Type B pancreatic cell (in vitro differentiated cells): ENCODE data around the gene MED12L. TPM values are rescaled to one million over a fixed set of nuclear protein-coding genes. Genes with fewer than 3 reads are reported as not detected.

Experiments used
- DNase-seq: peaks from one replicate; pipeline ENCODE4 v3.0.0; 2021; ENCODE audit warnings: mixed read lengths; ENCODE audit not compliant: unreplicated experiment; ENCODE audit errors: extremely low spot score
- H3K27ac Mint-ChIP-seq: 2 replicates; pipeline ENCODE4 v1.8.0; 2021; ENCODE audit warnings: mild to moderate bottlenecking, mixed read lengths
- H3K27me3 Mint-ChIP-seq: 2 replicates; pipeline ENCODE4 v1.8.0; 2021; ENCODE audit warnings: mixed read lengths
- H3K36me3 Mint-ChIP-seq: 2 replicates; pipeline ENCODE4 v1.8.0; 2021; ENCODE audit warnings: mixed read lengths
- H3K4me1 Mint-ChIP-seq: one replicate; pipeline ENCODE4 v1.8.0; 2021; ENCODE audit warnings: mixed read lengths; ENCODE audit not compliant: unreplicated experiment
- H3K4me3 Mint-ChIP-seq: 2 replicates; pipeline ENCODE4 v1.8.0; 2021; ENCODE audit warnings: mild to moderate bottlenecking, mixed read lengths
- H3K9me3 Mint-ChIP-seq: 2 replicates; pipeline ENCODE4 v1.8.0; 2021; ENCODE audit warnings: mixed read lengths
- total RNA-seq: library from RNA; stranded (reverse); gene quantifications from 2 replicates; pipeline ENCODE4 v1.2.1, GENCODE V29; 2021; ENCODE audit warnings: low replicate concordance
- TF ChIP-seq, protein P1 (sequence below): fragments of 200-600 bp; sonication (generic); conservative IDR thresholded peaks from 2 replicates; pipeline ENCODE4 v1.5.0; 2021; ENCODE audit warnings: antibody characterized with exemption, mild to moderate bottlenecking

The MED12L gene
- total RNA-seq, 1 donor from 2014 or later = 6.4 TPM

DNA sequence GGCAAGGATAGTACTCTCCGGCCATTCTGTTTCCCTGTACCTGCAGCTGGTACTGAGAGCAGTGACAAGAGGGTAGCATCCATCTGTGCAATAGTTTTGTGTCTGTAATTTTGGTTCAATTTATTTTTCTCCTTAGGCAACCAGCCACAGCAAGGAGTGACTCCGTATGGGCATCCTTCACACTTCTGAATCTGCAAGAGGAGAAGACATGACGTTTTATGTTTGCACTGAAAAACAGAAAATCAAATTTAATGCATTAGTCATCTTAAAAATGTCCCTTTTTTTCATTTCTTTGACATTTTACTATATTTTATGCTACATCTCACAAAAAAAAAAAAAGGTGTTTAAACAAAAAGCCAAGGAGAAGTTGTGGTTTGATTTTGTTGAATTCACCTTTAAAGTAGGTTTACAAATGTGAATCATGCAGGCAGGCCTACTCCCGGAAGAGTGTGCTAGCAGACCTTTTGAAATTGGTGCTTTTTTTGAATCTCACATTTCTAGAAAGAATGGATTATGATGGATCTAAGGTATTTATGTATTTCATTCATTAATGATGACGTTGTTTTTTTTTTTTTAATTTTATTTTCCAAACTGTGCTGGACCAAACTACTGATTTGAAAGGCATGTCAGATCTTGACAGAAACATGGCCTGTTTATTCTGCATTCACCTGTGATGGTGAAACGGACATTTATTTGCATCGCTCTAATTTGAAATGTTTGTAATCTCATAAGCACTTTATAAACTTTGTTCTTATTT, 347.3 kb downstream of the MED12L start:
- H3K27ac Mint-ChIP-seq = no peak overlapping the region
- H3K4me3 Mint-ChIP-seq = no peak overlapping the region
- H3K36me3 Mint-ChIP-seq = peaks cover 4% of the 10 kb centered on the region
- TF ChIP-seq, protein P1, sequence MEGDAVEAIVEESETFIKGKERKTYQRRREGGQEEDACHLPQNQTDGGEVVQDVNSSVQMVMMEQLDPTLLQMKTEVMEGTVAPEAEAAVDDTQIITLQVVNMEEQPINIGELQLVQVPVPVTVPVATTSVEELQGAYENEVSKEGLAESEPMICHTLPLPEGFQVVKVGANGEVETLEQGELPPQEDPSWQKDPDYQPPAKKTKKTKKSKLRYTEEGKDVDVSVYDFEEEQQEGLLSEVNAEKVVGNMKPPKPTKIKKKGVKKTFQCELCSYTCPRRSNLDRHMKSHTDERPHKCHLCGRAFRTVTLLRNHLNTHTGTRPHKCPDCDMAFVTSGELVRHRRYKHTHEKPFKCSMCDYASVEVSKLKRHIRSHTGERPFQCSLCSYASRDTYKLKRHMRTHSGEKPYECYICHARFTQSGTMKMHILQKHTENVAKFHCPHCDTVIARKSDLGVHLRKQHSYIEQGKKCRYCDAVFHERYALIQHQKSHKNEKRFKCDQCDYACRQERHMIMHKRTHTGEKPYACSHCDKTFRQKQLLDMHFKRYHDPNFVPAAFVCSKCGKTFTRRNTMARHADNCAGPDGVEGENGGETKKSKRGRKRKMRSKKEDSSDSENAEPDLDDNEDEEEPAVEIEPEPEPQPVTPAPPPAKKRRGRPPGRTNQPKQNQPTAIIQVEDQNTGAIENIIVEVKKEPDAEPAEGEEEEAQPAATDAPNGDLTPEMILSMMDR = no peak
- no peak for DNase-seq
- H3K9me3 Mint-ChIP-seq = no peaks in the 10 kb centered on the region
- no peaks in the 10 kb centered on the region for H3K4me1 Mint-ChIP-seq
- no peaks in the 10 kb centered on the region for H3K27me3 Mint-ChIP-seq

DNA sequence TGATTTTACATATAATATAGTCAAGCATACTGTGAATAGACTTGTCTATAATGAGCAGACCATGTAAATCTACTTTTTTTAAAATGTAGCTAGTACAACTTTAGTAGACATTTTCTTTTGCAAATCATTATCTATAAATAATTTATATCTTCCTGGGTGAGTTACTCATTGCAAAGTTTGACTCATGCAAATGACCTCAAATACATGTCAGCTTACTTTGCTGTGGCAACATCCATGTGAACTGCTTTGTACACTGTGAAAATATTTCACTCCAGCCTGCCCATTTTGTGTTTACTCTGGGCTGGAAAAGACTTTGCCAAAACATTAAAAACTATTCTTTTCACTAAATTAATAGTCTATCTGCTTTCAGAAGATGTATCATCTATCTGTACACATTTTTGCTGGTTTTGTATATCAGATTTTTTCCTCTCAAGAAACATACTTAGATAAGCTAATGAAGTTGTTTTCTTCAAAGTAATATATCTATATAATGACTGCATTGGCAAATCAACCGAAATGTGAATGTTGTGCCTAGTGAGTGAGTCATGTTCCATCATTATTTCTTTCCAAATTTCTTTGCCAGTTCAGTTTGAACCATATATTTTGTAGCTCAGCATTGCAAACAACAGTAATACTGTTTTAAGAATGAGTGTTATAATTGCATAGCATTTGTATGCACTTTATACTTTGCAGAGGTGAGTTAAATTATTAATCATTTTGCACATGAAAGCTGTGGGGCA, 348.9 kb downstream of the MED12L start:
- Mint-ChIP-seq H3K27ac (no peak overlapping the region), H3K4me3 (no peak overlapping the region), H3K9me3 (no peaks in the 10 kb centered on the region), H3K4me1 (no peaks in the 10 kb centered on the region), H3K36me3 (peaks cover 4% of the 10 kb centered on the region), H3K27me3 (no peaks in the 10 kb centered on the region)
- TF ChIP-seq, protein P1 = no peak
- DNase-seq = no peak

DNA sequence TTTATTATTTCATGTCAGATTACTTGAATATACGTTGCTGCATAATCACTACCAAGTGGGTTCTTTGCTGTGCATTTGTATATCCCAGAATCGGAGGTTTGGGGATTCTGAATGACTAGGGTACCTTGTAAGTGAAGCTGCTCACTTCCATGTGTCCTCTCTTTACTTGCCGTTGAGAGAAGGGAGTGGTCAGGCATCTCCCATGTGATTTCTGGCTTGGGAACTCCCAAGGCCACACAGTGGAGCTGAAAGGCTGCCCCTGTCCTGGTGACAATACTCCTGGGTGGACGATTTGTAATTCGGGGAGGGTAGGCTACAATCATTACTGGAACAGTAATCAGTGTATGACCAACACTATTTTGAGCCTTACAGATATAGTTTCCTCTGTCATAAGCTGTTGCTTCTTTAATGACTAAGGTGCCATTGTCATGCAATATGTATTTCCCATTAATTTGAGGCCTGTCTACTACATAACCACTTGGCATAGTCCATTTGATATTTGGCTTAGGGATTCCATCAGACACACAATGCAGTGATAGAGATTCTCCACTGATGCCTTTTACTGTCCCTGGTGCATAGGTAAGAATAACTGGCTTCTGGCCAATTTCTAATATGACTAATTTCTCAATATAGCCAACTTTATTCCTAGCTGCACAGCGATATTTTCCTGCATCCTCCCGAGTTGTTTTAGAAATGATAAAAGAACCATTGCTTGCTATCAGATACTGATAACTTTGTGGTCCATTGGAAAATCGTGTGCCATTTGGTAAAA, 351.4 kb downstream of the MED12L start:
- Mint-ChIP-seq H3K27me3 (no peaks in the 10 kb centered on the region), H3K27ac (no peak overlapping the region), H3K9me3 (peaks cover 4% of the 10 kb centered on the region), H3K4me3 (no peak overlapping the region), H3K4me1 (peaks cover 4% of the 10 kb centered on the region), H3K36me3 (no peaks in the 10 kb centered on the region)
- TF ChIP-seq, protein P1 = no peak
- no peak for DNase-seq

DNA sequence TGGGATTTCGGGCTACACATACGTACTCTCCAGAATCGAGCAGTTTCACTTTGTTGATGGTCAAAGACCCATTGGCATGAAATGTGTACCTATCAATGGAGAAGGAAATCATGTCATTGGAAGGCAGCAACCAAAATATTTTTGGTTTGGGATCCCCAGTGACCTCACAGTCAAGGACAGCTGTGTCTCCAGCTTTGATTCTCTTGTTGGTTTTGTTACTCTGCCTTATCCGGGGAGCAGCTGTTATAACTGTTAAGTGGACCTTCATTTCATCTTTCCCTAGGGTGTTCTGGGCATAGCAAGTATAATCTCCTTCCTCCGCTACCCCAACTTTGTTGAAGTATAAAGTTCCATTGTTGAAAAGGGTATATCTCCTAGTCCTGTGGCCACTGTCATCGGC, 352.4 kb downstream of the MED12L start:
- Mint-ChIP-seq H3K4me1 (peaks cover 4% of the 10 kb centered on the region), H3K27ac (no peak overlapping the region), H3K27me3 (no peaks in the 10 kb centered on the region), H3K36me3 (no peaks in the 10 kb centered on the region), H3K4me3 (no peak overlapping the region), H3K9me3 (peaks cover 4% of the 10 kb centered on the region)
- TF ChIP-seq, protein P1 = no peak
- no peak for DNase-seq

DNA sequence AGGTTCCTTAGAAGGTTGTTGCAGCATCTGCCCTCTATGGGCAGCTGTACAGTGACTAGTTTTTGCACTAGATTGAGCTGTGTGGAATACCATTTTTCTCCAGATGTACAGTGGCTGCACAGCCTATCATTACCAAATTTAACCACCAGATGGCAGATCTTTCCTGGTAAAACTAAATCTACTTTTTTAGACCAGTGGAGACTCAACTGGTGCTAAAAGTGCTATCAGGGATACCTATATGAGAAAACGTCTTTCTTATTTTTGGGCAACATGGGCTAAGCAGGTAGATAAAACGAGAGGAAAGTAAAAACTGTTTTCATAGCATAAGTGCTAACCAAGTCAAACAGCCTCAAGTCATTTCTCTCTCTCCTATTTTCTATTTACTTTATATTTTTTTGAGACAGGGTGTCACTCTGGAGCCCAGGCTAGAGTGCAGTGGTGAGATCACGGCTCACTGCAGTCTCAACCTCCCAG, 354.2 kb downstream of the MED12L start:
- TF ChIP-seq, protein P1 = peak; percentile 87

More for the DNA sequence above, 354.2 kb downstream of the MED12L start:
- H3K4me3 Mint-ChIP-seq = no peak overlapping the region
- H3K27me3 Mint-ChIP-seq = no peaks in the 10 kb centered on the region
- peaks cover 4% of the 10 kb centered on the region for H3K4me1 Mint-ChIP-seq
- no peak for DNase-seq
- no peak overlapping the region for H3K27ac Mint-ChIP-seq
- H3K36me3 Mint-ChIP-seq = no peaks in the 10 kb centered on the region
- H3K9me3 Mint-ChIP-seq = peaks cover 4% of the 10 kb centered on the region
